Frontal cortex (tissue), 4 donors: ENCODE results near the gene PEAK3. TPM values are rescaled to one million over a fixed set of nuclear protein-coding genes. Genes with fewer than 3 reads are reported as not detected.

Source experiments
- DNase-seq, 2 donors: peaks; one replicate each; pipeline ENCODE4 v3.0.0; 2012; ENCODE audit warnings: low spot score in 2 of 2
- FAIRE-seq: peaks from 2 replicates; lab custom pipeline; 2012; peaks lifted over from hg19 to GRCh38; lab: Jason Lieb, UNC
- total RNA-seq: library from RNA; depleted of rRNA; stranded (reverse); fragments of >200 nt; gene quantifications from one replicate; pipeline ENCODE4 v1.2.3, GENCODE V29; 2014
- donor health status: control.
- donor health status: control.
- donor health status: control.

PEAK3 gene
- total RNA-seq, 1 donor from 2014 or later, result under 0.01 TPM

- FAIRE-seq (no peak), DNase-seq (no peak)
Observed at GRCh38 chr19:2274185-2274711, 7.7 kb downstream of the PEAK3 start.

GRCh38 chr19:2273356-2274184, 8.4 kb downstream of the PEAK3 start:
- FAIRE-seq (no peak), DNase-seq (peak; percentile 83 to 85)

- no peak for DNase-seq
Observed at GRCh38 chr19:2271234-2272103, 10.5 kb downstream of the PEAK3 start.

GRCh38 chr19:2270423-2271233, 11.3 kb downstream of the PEAK3 start:
- FAIRE-seq (no peak), DNase-seq (peak; percentile 86 to 87)

More at GRCh38 chr19:2271234-2272103, 10.5 kb downstream of the PEAK3 start:
- FAIRE-seq, result no peak

GRCh38 chr19:2270157-2270422, 11.9 kb downstream of the PEAK3 start:
- FAIRE-seq, result no peak
- DNase-seq, result peak in 1 of 2 donors; percentile 61

GRCh38 chr19:2269244-2270156, 12.5 kb downstream of the PEAK3 start:
- peak; percentile 100 for DNase-seq
- no peak for FAIRE-seq

GRCh38 chr19:2268861-2269243, 13.1 kb downstream of the PEAK3 start:
- no peak for DNase-seq
- no peak for FAIRE-seq

- FAIRE-seq (no peak), DNase-seq (no peak)
Observed at GRCh38 chr19:2268480-2268830, 13.5 kb downstream of the PEAK3 start.

GRCh38 chr19:2266183-2266993, 15.6 kb downstream of the PEAK3 start:
- DNase-seq, result no peak
- no peak for FAIRE-seq

- FAIRE-seq, result no peak
- no peak for DNase-seq
Observed at GRCh38 chr19:2261438-2262172, 20.4 kb downstream of the PEAK3 start.

GRCh38 chr19:2260341-2260805, 21.6 kb downstream of the PEAK3 start:
- DNase-seq (no peak), FAIRE-seq (no peak)

- DNase-seq (no peak), FAIRE-seq (no peak)
Observed at GRCh38 chr19:2259336-2259735, 22.6 kb downstream of the PEAK3 start.

- DNase-seq (no peak), FAIRE-seq (no peak)
Observed at GRCh38 chr19:2255982-2256685, 25.8 kb downstream of the PEAK3 start, which contains the start of gene JSRP1. Gene JSRP1 (minus strand): TSS chr19:2256417. CDS start chr19:2255314, 1,103 bp downstream.

GRCh38 chr19:2255112-2255845, 26.7 kb downstream of the PEAK3 start:
- no peak for FAIRE-seq
- DNase-seq, result no peak

GRCh38 chr19:2254064-2254872, 27.7 kb downstream of the PEAK3 start:
- DNase-seq (no peak), FAIRE-seq (no peak)
